ENCODE results near the gene TGM5. TPM values are rescaled to one million over a fixed set of nuclear protein-coding genes. Genes with fewer than 3 reads are reported as not detected.

TGM5 gene
- total and polyA plus RNA-seq, 8 donors = 1.5 TPM; not detected in 7

DNA sequence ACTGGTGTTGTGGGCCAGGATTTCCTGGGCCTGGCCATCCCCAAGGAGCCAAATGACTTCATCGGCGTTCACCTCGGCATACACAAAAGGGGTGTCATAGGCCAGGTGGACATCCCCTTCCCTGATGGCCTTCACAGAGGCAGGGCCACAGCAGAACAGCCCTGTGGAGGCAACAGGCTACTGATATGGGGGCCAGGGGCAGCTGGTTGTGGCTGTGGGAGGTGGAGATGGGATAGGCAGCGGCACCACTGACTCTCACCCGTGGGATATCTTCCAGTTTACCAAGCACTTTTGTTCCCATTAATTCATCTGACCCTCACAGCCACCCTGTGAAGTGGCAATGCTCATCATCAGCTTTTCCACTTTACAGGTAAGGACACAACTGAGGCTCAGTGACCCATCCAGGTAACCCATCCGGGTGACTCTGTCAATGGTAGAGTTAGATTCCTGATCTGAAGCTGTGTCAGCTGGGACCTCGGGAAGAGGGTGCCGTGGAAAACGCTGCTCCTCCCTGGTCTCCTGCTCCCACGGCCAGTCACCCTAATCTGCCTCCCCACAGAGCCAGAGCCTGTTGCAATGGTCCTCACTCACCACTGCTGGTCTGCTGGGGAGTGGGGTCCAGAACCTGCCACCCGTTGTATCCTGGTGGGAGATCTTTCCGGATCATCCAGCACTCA lies 15.3 kb upstream of the TGM5 start:
- intact Hi-C loops (cut with DNase I; ENCODE audit: low total_unique reads) = no loop called here

GRCh38 chr15:43280996-43281395 lies 14.3 kb upstream of the TGM5 start:
- DNase-seq = no peak
- H3K36me3 ChIP-seq = no peaks in the 10 kb centered on the region
- H3K4me1 ChIP-seq = peaks cover 0 to 6% (median 0%) of the 10 kb centered on the region in 4 donors
- intact Hi-C loops (cut with DNase I; ENCODE audit: low total_unique reads) = no loop called here
- H3K27me3 ChIP-seq = peaks cover 0 to 22% (median 7%) of the 10 kb centered on the region in 3 donors
- no peak for TF ChIP-seq POLR2A (IDR thresholded peaks at IDR 0.05)
- no peak for TF ChIP-seq POLR2AphosphoS5 (IDR thresholded peaks at IDR 0.05)
- TF ChIP-seq, protein P1, sequence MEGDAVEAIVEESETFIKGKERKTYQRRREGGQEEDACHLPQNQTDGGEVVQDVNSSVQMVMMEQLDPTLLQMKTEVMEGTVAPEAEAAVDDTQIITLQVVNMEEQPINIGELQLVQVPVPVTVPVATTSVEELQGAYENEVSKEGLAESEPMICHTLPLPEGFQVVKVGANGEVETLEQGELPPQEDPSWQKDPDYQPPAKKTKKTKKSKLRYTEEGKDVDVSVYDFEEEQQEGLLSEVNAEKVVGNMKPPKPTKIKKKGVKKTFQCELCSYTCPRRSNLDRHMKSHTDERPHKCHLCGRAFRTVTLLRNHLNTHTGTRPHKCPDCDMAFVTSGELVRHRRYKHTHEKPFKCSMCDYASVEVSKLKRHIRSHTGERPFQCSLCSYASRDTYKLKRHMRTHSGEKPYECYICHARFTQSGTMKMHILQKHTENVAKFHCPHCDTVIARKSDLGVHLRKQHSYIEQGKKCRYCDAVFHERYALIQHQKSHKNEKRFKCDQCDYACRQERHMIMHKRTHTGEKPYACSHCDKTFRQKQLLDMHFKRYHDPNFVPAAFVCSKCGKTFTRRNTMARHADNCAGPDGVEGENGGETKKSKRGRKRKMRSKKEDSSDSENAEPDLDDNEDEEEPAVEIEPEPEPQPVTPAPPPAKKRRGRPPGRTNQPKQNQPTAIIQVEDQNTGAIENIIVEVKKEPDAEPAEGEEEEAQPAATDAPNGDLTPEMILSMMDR (IDR thresholded peaks at IDR 0.05) = no peak
- no peak for TF ChIP-seq EP300 (IDR thresholded peaks at IDR 0.05)
- H3K9me3 ChIP-seq = no peaks in the 10 kb centered on the region
- 75 to 88% (median 80%) methylated on average over 7 of the region's 7 CpGs for whole genome bisulfite sequencing, 5 donors
- no peak overlapping the region for H3K27ac ChIP-seq
- H3K4me3 ChIP-seq = no peak overlapping the region

More for the DNA sequence above, 15.3 kb upstream of the TGM5 start:
- TF ChIP-seq, protein P1 (IDR thresholded peaks at IDR 0.05) = no peak
- TF ChIP-seq POLR2AphosphoS5 (IDR thresholded peaks at IDR 0.05) = no peak
- TF ChIP-seq EP300 (IDR thresholded peaks at IDR 0.05) = no peak
- Histone ChIP-seq H3K9me3 (no peaks in the 10 kb centered on the region), H3K4me1 (peaks cover 0 to 6% (median 0%) of the 10 kb centered on the region in 4 donors), H3K36me3 (no peaks in the 10 kb centered on the region), H3K4me3 (no peak overlapping the region), H3K27ac (no peak overlapping the region), H3K27me3 (peaks cover 0 to 26% (median 4%) of the 10 kb centered on the region in 3 donors)
- 87 to 92% (median 91%) methylated on average over 12 of the region's 12 CpGs for WGBS, 5 donors
- DNase-seq = no peak

DNA sequence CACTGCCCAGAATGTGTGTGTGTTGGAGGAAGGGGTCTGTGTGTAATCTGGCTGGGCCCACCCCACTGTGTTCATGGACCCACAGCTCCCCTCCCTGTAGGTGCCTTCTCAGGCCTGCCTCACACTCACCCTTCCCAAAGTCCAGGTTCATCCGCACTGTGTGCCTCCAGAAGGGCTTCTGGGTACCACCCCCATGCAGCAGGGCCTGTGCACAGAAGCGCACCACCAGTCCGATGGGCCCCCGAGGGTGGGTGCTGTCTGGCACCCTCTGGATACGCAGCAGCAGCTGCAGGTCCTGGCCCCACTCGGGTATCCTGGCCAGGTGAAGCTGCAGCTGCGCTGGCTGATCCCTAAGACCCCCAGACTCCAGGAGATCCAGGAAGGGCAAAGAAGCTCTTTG lies 12.8 kb upstream of the TGM5 start:
- TF ChIP-seq, protein P1 (IDR thresholded peaks at IDR 0.05) = no peak
- TF ChIP-seq POLR2AphosphoS5 (IDR thresholded peaks at IDR 0.05) (no peak), POLR2A (IDR thresholded peaks at IDR 0.05) (no peak), EP300 (IDR thresholded peaks at IDR 0.05) (no peak)
- no peaks in the 10 kb centered on the region for H3K36me3 ChIP-seq
- no peak for DNase-seq
- H3K4me1 ChIP-seq = no peaks in the 10 kb centered on the region
- WGBS, 5 donors = 77 to 88% (median 82%) methylated on average over 6 to 7 of the region's 7 CpGs
- H3K27ac ChIP-seq = no peak overlapping the region
- intact Hi-C loops (cut with DNase I; ENCODE audit: low total_unique reads) = no loop called here
- no peaks in the 10 kb centered on the region for H3K9me3 ChIP-seq
- H3K27me3 ChIP-seq = peaks cover 0 to 25% (median 10%) of the 10 kb centered on the region in 3 donors
- H3K4me3 ChIP-seq = no peak overlapping the region

DNA sequence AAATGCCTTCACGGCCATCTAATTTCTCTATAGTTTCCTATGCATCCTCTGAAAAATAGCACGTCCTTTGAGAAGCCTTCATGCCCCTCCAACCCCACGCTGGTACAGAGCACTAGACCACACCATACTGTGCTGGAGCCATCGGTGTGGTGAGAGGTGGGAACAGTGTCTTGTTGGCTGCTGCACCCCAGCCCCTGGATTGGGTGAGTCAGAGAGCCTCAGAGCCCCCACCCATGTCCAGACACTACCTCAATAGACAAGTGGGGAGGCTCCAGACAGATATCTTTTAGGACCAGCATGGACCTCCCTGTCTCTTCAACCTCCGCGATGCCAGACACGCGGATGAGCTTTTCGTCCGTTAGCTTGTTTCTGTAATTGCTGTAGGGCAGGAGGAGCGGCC lies 12.1 kb upstream of the TGM5 start:
- no peak for TF ChIP-seq EP300 (IDR thresholded peaks at IDR 0.05)
- TF ChIP-seq, protein P1 (IDR thresholded peaks at IDR 0.05) = no peak
- no peak for TF ChIP-seq POLR2AphosphoS5 (IDR thresholded peaks at IDR 0.05)
- TF ChIP-seq POLR2A (IDR thresholded peaks at IDR 0.05) = no peak
- no peak for DNase-seq

More for the DNA sequence above, 12.1 kb upstream of the TGM5 start:
- H3K36me3 ChIP-seq = no peaks in the 10 kb centered on the region
- H3K9me3 ChIP-seq = no peaks in the 10 kb centered on the region
- H3K4me1 ChIP-seq = no peaks in the 10 kb centered on the region
- 82 to 92% (median 84%) methylated on average over 11 of the region's 11 CpGs for WGBS, 5 donors
- no peak overlapping the region for H3K4me3 ChIP-seq
- H3K27me3 ChIP-seq = peaks cover 0 to 31% (median 14%) of the 10 kb centered on the region in 3 donors
- no peak overlapping the region for H3K27ac ChIP-seq
- intact Hi-C loops (cut with DNase I; ENCODE audit: low total_unique reads) = no loop called here

Measured in stomach (tissue), 9 donors.